Muscle layer of colon (tissue), 2 donors: ENCODE measurements around the gene LETM1.

Experiments used
- H3K27ac ChIP-seq: one replicate; pipeline ENCODE4 v1.7.0; 2013; ENCODE audit warnings: low read depth, mild to moderate bottlenecking, low read length, moderate library complexity
- H3K27me3 ChIP-seq, 2 donors: one replicate each; pipeline ENCODE4 v1.7.0; 2013; ENCODE audit warnings: low read length in 2 of 2, mild to moderate bottlenecking in 2 of 2; ENCODE audit not compliant: insufficient read depth in 2 of 2, control insufficient read depth in 1 of 2
- H3K36me3 ChIP-seq: one replicate; pipeline ENCODE4 v1.7.0; 2013; ENCODE audit warnings: mild to moderate bottlenecking, low read length; ENCODE audit not compliant: insufficient read depth
- H3K4me1 ChIP-seq: one replicate; pipeline ENCODE4 v1.7.0; 2013; ENCODE audit warnings: mild to moderate bottlenecking, low read length; ENCODE audit not compliant: insufficient read depth
- H3K4me3 ChIP-seq, 2 donors: one replicate each; pipeline ENCODE4 v1.7.0; 2013; ENCODE audit warnings: low read length in 2 of 2, low read depth in 1 of 2, mild to moderate bottlenecking in 1 of 2, moderate library complexity in 1 of 2
- H3K9ac ChIP-seq: one replicate; pipeline ENCODE4 v1.7.0; 2013; ENCODE audit warnings: low read length
- H3K9me3 ChIP-seq: one replicate; pipeline ENCODE4 v1.7.0; 2013; ENCODE audit warnings: mild to moderate bottlenecking, low read length
- donor health status: abdominal sarcoma.
- donor health status: Adenocarcinoma of cecum.

Gene LETM1

DNA sequence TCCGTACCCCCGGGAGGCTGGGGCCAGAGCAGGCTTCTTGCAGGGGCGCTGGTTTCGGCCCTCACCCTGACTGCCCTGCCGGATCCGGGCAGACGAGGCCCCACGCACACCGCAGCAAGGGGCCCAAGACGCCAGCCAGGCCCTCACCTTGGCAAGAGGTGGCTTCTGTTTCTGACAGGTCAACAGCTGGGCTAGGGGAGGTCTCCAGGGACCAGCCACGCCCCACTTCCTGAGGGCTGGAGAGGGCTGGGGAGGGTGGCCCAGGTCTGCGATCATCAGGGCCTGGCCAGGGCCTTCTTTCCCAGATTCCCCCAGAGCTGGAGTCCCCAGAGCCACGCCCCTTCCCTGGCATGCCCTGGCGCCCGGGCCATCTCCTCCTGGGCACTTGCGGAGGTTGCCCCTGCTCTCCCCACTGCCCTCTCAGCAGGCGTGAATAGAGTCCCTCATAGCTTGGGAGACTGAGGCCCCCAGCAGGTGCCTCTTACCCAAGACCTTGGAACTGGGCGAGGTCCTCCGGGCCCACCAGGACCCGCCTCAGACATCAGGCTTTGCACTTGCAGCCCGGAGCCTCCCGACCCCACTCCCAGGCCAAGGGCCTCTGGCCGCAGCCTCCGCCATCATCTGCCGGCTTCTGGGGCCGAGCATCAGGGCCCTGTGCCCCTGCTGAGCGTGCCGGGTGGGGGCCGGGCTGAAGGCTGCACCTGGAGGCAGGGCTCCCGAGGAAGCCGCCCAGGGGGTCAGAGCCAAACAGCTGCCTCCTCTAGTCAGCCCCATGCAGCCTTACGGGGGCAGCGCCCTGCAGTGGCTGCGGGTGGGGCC, 69.2 kb downstream of the LETM1 start:
- no peaks in the 10 kb centered on the region for H3K4me1 ChIP-seq
- H3K9ac ChIP-seq = no peak overlapping the region
- no peaks in the 10 kb centered on the region for H3K9me3 ChIP-seq
- H3K36me3 ChIP-seq = no peaks in the 10 kb centered on the region
- H3K27ac ChIP-seq = no peak overlapping the region
- H3K27me3 ChIP-seq = no peaks in the 10 kb centered on the region
- no peak overlapping the region for H3K4me3 ChIP-seq

DNA sequence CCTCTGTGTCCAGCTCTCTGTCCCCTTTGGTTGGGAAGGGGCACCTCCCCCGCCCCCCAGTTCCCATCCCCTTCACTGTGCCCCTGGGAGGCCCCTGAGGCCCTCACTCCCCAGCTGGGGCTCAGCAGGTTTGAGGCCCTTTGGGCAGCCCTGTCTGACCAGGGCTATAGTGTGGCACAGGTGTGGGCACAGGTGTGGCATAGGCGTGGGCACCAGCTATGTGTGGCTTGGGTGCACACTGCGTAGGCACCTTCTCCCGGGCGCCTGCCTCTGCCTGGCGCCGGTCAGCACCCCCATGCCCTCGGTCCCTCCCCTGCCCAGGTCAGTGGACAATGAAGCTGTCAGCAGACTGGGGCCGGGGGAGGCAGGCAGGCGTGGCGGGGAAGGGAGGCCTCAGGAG, 70.4 kb downstream of the LETM1 start:
- Histone ChIP-seq H3K4me1 (no peaks in the 10 kb centered on the region), H3K27me3 (no peaks in the 10 kb centered on the region), H3K36me3 (no peaks in the 10 kb centered on the region), H3K27ac (no peak overlapping the region), H3K9me3 (no peaks in the 10 kb centered on the region), H3K9ac (no peak overlapping the region), H3K4me3 (no peak overlapping the region)

GRCh38 chr4:1784789-1785591, 71.0 kb downstream of the LETM1 start:
- no peaks in the 10 kb centered on the region for H3K4me1 ChIP-seq
- H3K9me3 ChIP-seq = no peaks in the 10 kb centered on the region
- no peak overlapping the region for H3K4me3 ChIP-seq
- H3K27ac ChIP-seq = no peak overlapping the region
- no peaks in the 10 kb centered on the region for H3K36me3 ChIP-seq
- no peaks in the 10 kb centered on the region for H3K27me3 ChIP-seq
- no peak overlapping the region for H3K9ac ChIP-seq

GRCh38 chr4:1784395-1784788, 71.6 kb downstream of the LETM1 start:
- Histone ChIP-seq H3K36me3 (no peaks in the 10 kb centered on the region), H3K27ac (no peak overlapping the region), H3K27me3 (no peaks in the 10 kb centered on the region), H3K9ac (no peak overlapping the region), H3K9me3 (no peaks in the 10 kb centered on the region), H3K4me1 (no peaks in the 10 kb centered on the region), H3K4me3 (no peak overlapping the region)

DNA sequence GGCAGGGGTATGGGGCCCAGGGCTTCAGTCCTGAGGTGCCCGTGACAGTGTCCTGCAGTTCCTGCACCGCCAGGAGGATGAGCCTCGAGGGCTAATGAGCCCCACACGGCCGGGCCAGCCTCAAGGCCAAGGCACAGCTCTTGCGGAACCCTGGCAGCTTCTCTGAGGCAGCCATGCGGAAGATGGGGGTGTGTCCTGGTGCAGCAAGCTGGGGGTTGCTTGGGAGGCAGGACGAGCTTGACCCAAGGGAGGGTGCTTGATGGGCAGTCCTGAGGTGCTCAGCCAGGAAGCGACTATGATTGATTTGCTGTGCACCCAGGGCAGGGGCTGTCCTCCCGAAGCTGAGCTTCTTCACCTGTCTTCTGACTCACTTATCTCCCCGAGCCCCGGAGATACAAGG, 72.0 kb downstream of the LETM1 start:
- Histone ChIP-seq H3K27me3 (no peaks in the 10 kb centered on the region), H3K9me3 (no peaks in the 10 kb centered on the region), H3K4me1 (no peaks in the 10 kb centered on the region), H3K4me3 (no peak overlapping the region), H3K36me3 (no peaks in the 10 kb centered on the region), H3K27ac (no peak overlapping the region), H3K9ac (no peak overlapping the region)

DNA sequence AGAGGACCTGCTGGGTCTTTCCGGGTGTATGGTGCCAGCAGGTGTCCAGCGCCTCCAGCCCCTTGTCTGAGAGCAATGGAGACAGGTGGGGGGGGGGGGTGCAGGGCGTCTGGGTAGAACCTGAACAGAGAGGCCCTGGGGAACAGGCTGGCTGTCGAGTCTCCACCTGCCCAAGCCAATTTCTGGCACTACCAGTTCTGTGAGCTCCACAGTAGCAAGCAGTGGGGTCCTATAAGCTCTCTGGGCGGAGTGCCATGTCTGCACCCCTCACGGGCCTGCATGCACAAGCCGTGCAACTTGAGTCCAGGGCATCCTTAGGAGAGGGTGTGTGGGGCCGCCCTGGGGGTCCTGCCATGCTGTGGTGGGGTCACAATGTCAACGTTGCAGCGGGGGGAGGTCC, 72.9 kb downstream of the LETM1 start:
- H3K4me1 ChIP-seq = no peaks in the 10 kb centered on the region
- H3K27me3 ChIP-seq = no peaks in the 10 kb centered on the region
- no peak overlapping the region for H3K9ac ChIP-seq
- no peaks in the 10 kb centered on the region for H3K9me3 ChIP-seq
- H3K36me3 ChIP-seq = no peaks in the 10 kb centered on the region
- no peak overlapping the region for H3K4me3 ChIP-seq
- no peak overlapping the region for H3K27ac ChIP-seq

DNA sequence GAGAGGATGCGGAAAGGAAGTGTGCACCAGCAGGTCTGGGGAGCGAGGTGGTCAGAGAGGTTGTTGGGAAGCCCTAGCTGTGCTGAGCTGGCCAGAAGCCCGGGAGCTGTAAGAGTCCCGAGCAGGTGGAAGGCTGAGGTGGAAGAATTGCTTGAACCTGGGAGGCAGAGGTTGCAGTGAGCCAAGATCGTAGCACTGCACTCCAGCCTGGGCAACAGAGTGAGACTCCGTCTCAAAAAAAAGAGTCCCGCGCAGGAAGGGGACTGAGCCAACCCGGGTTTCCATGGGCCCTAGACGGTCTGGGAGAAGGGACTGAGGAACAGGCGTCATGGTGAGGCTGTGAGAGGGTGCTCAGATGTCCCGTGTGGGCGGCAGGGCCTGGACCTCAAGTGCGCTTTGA, 75.5 kb downstream of the LETM1 start:
- no peak overlapping the region for H3K9ac ChIP-seq
- peaks cover 0 to 9% of the 10 kb centered on the region in 2 donors for H3K27me3 ChIP-seq
- no peaks in the 10 kb centered on the region for H3K4me1 ChIP-seq
- H3K27ac ChIP-seq = no peak overlapping the region
- no peaks in the 10 kb centered on the region for H3K9me3 ChIP-seq
- no peaks in the 10 kb centered on the region for H3K36me3 ChIP-seq
- H3K4me3 ChIP-seq = no peak overlapping the region

GRCh38 chr4:1779588-1780382, 76.2 kb downstream of the LETM1 start:
- Histone ChIP-seq H3K36me3 (no peaks in the 10 kb centered on the region), H3K27ac (no peak overlapping the region), H3K9ac (no peak overlapping the region), H3K9me3 (no peaks in the 10 kb centered on the region), H3K4me1 (no peaks in the 10 kb centered on the region), H3K4me3 (no peak overlapping the region), H3K27me3 (peaks cover 0 to 9% of the 10 kb centered on the region in 2 donors)

GRCh38 chr4:1778642-1779392, 77.1 kb downstream of the LETM1 start:
- Histone ChIP-seq H3K9ac (no peak overlapping the region), H3K9me3 (no peaks in the 10 kb centered on the region), H3K4me3 (no peak overlapping the region), H3K36me3 (no peaks in the 10 kb centered on the region), H3K27ac (no peak overlapping the region), H3K4me1 (no peaks in the 10 kb centered on the region), H3K27me3 (peaks cover 0 to 9% of the 10 kb centered on the region in 2 donors)

DNA sequence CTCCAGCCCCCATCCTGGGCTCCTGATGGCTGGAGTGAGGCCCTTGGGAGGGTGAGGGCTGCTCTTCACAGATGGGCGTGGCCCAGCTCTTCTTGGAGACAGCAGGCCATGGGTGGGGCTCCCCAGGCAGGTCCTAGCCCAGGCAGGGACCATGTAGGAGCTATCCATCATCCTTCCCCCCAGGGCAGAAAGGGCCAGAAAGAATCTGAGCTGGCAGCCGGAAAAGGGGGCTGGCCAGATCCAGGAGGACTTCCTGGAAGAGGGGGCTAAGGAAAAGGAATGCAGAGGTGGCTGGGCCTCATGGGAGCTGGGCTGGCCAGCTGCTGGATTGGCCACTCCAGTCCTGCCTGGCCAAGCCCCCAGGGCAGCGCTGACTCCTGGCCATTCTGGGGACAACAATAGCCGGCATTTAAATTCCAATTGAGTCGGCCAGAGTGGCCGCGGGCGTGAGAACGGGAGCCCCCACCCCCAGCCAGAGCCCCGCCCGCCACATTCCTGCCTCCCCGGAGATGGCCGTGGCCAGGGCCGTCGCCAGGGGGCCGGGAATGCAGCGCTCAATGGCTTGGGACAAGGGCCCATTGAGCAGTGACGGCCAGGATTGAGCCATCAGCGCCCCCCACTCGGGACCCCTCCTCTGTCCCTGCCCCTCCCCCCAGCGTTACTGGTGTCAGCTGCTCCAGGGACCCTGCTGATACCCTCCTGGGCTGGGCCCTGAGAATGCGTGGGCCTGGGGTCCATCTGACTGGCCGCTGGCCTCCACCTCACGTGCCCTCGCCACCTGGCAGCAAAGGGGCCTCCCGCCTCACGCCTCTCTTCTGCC, 77.9 kb downstream of the LETM1 start:
- Histone ChIP-seq H3K9ac (no peak overlapping the region), H3K4me1 (no peaks in the 10 kb centered on the region), H3K9me3 (no peaks in the 10 kb centered on the region), H3K27me3 (peaks cover 0 to 9% of the 10 kb centered on the region in 2 donors), H3K4me3 (no peak overlapping the region), H3K27ac (no peak overlapping the region), H3K36me3 (no peaks in the 10 kb centered on the region)
